HEK293 (cell line): ENCODE data around the gene PHACTR1.

Experiments
- BCL11A ChIP-seq: fragments of 450-650 bp; formaldehyde crosslinking; IDR thresholded peaks from 2 replicates; pipeline ENCODE4 v1.5.1; 2016; ENCODE audit warnings: low read depth, missing biosample characterization, missing genetic modification characterization
- EGR2 ChIP-seq: fragments of 450-650 bp; formaldehyde crosslinking; IDR thresholded peaks from 2 replicates; pipeline ENCODE4 v1.5.1; 2016; ENCODE audit warnings: low read depth, missing biosample characterization, missing genetic modification characterization
- KLF1 ChIP-seq: fragments of 450-650 bp; formaldehyde crosslinking; IDR thresholded peaks from 2 replicates; pipeline ENCODE4 v1.5.1; 2016; ENCODE audit warnings: missing biosample characterization, missing genetic modification characterization
- KLF16 ChIP-seq: fragments of 450-650 bp; formaldehyde crosslinking; IDR thresholded peaks from 2 replicates; pipeline ENCODE4 v1.5.1; 2017; ENCODE audit warnings: missing biosample characterization, missing genetic modification characterization
- OVOL3 ChIP-seq: fragments of 450-650 bp; formaldehyde crosslinking; IDR thresholded peaks from 2 replicates; pipeline ENCODE4 v1.5.1; 2016; ENCODE audit warnings: missing biosample characterization, missing genetic modification characterization
- SCRT2 ChIP-seq: fragments of 450-650 bp; formaldehyde crosslinking; IDR thresholded peaks from 2 replicates; pipeline ENCODE4 v1.5.1; 2016; ENCODE audit warnings: missing biosample characterization, missing genetic modification characterization
- ZFP69B ChIP-seq: fragments of 450-650 bp; formaldehyde crosslinking; IDR thresholded peaks from 2 replicates; pipeline ENCODE4 v1.5.1; 2016; ENCODE audit warnings: missing biosample characterization, missing genetic modification characterization
- ZNF112 ChIP-seq: fragments of 450-650 bp; formaldehyde crosslinking; IDR thresholded peaks from 2 replicates; pipeline ENCODE4 v1.5.0; 2017; ENCODE audit warnings: missing biosample characterization, missing genetic modification characterization
- ZNF133 ChIP-seq: fragments of 450-650 bp; formaldehyde crosslinking; IDR thresholded peaks from 2 replicates; pipeline ENCODE4 v1.5.1; 2016; ENCODE audit warnings: missing biosample characterization, missing genetic modification characterization
- ZNF169 ChIP-seq: fragments of 450-650 bp; formaldehyde crosslinking; IDR thresholded peaks from 2 replicates; pipeline ENCODE4 v1.5.1; 2016; ENCODE audit warnings: missing biosample characterization, missing genetic modification characterization
- ZNF302 ChIP-seq: fragments of 450-650 bp; formaldehyde crosslinking; IDR thresholded peaks from 2 replicates; pipeline ENCODE4 v1.5.1; 2016; ENCODE audit warnings: missing biosample characterization, missing genetic modification characterization, low read depth
- ZNF366 ChIP-seq: fragments of 450-650 bp; formaldehyde crosslinking; conservative IDR thresholded peaks from 2 replicates; pipeline ENCODE4 v1.5.1; 2016; ENCODE audit warnings: missing biosample characterization, missing genetic modification characterization
- ZNF416 ChIP-seq: fragments of 450-650 bp; formaldehyde crosslinking; IDR thresholded peaks from 2 replicates; pipeline ENCODE4 v1.5.1; 2016; ENCODE audit warnings: missing biosample characterization, missing genetic modification characterization
- ZNF48 ChIP-seq: fragments of 450-650 bp; formaldehyde crosslinking; IDR thresholded peaks from 2 replicates; pipeline ENCODE4 v1.5.1; 2016; ENCODE audit warnings: missing biosample characterization, missing genetic modification characterization
- ZNF501 ChIP-seq: fragments of 450-650 bp; formaldehyde crosslinking; IDR thresholded peaks from 2 replicates; pipeline ENCODE4 v1.5.1; 2016; ENCODE audit warnings: missing biosample characterization, missing genetic modification characterization
- ZNF555 ChIP-seq: fragments of 450-650 bp; formaldehyde crosslinking; conservative IDR thresholded peaks from 2 replicates; pipeline ENCODE4 v1.5.1; 2017; ENCODE audit warnings: missing biosample characterization, mild to moderate bottlenecking, missing genetic modification characterization, inconsistent platforms
- ZNF660 ChIP-seq: fragments of 450-650 bp; IDR thresholded peaks from 2 replicates; pipeline ENCODE4 v1.5.1; 2018; ENCODE audit warnings: missing biosample characterization, mild to moderate bottlenecking, missing genetic modification characterization
- TF ChIP-seq, protein P1 (sequence below): fragments of 450-650 bp; formaldehyde crosslinking; IDR thresholded peaks from 2 replicates; pipeline ENCODE4 v1.5.0; 2017; ENCODE audit warnings: missing biosample characterization, missing genetic modification characterization, borderline replicate concordance
- TF ChIP-seq, protein P2 (sequence below): fragments of 450-650 bp; formaldehyde crosslinking; IDR thresholded peaks from 2 replicates; pipeline ENCODE4 v1.5.1; 2016; ENCODE audit warnings: missing biosample characterization, missing genetic modification characterization
- TF ChIP-seq, protein P3 (sequence below): fragments of 450-650 bp; formaldehyde crosslinking; IDR thresholded peaks from 2 replicates; pipeline ENCODE4 v1.5.1; 2016; ENCODE audit warnings: missing biosample characterization, missing genetic modification characterization, borderline replicate concordance
- TF ChIP-seq, protein P4 (sequence below): fragments of 450-650 bp; formaldehyde crosslinking; IDR thresholded peaks from 2 replicates; pipeline ENCODE4 v1.5.1; 2017; ENCODE audit warnings: missing biosample characterization, missing genetic modification characterization
- TF ChIP-seq, protein P5 (sequence below): fragments of 450-650 bp; formaldehyde crosslinking; IDR thresholded peaks from 2 replicates; pipeline ENCODE4 v1.5.1; 2016; ENCODE audit warnings: missing biosample characterization, missing genetic modification characterization
- TF ChIP-seq, protein P6 (sequence below): fragments of 450-650 bp; formaldehyde crosslinking; optimal IDR thresholded peaks from 2 replicates; pipeline ENCODE3; 2016; ENCODE audit warnings: missing biosample characterization, mild to moderate bottlenecking, missing genetic modification characterization
- TF ChIP-seq, protein P7 (sequence below): fragments of 450-650 bp; formaldehyde crosslinking; IDR thresholded peaks from 2 replicates; pipeline ENCODE4 v1.5.1; 2016; ENCODE audit warnings: missing biosample characterization, missing genetic modification characterization

PHACTR1 gene

DNA sequence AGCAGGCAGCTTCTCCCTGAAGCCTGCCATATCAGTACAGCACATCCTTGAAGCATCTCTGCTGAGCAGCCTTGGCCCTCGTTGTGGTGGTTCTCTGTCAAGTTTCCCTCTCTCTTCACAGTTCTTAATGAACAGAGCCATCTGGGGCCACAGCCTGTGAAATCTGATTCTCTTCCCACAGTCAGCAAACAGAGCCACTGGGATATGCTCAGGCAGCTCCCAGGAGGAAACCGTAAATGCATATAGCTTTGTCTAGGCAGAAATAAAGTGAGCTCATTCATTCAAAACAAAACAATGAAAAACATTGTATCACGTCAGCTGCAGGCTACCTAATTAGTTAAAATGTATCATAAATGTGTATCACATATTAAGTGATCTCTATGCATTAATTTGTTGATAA lies 531.5 kb downstream of the PHACTR1 start (continued):
- TF ChIP-seq, protein P1, sequence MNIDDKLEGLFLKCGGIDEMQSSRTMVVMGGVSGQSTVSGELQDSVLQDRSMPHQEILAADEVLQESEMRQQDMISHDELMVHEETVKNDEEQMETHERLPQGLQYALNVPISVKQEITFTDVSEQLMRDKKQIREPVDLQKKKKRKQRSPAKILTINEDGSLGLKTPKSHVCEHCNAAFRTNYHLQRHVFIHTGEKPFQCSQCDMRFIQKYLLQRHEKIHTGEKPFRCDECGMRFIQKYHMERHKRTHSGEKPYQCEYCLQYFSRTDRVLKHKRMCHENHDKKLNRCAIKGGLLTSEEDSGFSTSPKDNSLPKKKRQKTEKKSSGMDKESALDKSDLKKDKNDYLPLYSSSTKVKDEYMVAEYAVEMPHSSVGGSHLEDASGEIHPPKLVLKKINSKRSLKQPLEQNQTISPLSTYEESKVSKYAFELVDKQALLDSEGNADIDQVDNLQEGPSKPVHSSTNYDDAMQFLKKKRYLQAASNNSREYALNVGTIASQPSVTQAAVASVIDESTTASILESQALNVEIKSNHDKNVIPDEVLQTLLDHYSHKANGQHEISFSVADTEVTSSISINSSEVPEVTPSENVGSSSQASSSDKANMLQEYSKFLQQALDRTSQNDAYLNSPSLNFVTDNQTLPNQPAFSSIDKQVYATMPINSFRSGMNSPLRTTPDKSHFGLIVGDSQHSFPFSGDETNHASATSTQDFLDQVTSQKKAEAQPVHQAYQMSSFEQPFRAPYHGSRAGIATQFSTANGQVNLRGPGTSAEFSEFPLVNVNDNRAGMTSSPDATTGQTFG (tag by site-specific recombination): no peak
- TF ChIP-seq ZNF169 (tag by site-specific recombination) (no peak), ZNF133 (tag by site-specific recombination) (no peak), OVOL3 (tag by site-specific recombination) (no peak), BCL11A (tag by site-specific recombination) (no peak), ZNF366 (tag by site-specific recombination) (peak; percentile 71), ZNF660 (tag by site-specific recombination) (peak; percentile 14; the same call in 1 of the 2 replicates), ZNF416 (tag by site-specific recombination) (no peak), ZNF501 (tag by site-specific recombination) (no peak), SCRT2 (tag by site-specific recombination) (no peak), EGR2 (no peak), ZFP69B (tag by site-specific recombination) (no peak), ZNF555 (tag by site-specific recombination) (no peak), ZNF48 (tag by site-specific recombination) (no peak), ZNF112 (tag by site-specific recombination) (no peak), ZNF302 (tag by site-specific recombination) (no peak), KLF1 (tag by site-specific recombination) (no peak), KLF16 (tag by site-specific recombination) (no peak)
- TF ChIP-seq, protein P2, sequence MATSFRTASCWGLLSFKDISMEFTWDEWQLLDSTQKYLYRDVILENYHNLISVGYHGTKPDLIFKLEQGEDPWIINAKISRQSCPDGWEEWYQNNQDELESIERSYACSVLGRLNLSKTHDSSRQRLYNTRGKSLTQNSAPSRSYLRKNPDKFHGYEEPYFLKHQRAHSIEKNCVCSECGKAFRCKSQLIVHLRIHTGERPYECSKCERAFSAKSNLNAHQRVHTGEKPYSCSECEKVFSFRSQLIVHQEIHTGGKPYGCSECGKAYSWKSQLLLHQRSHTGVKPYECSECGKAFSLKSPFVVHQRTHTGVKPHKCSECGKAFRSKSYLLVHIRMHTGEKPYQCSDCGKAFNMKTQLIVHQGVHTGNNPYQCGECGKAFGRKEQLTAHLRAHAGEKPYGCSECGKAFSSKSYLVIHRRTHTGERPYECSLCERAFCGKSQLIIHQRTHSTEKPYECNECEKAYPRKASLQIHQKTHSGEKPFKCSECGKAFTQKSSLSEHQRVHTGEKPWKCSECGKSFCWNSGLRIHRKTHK (tag by site-specific recombination): no peak
- TF ChIP-seq, protein P3, sequence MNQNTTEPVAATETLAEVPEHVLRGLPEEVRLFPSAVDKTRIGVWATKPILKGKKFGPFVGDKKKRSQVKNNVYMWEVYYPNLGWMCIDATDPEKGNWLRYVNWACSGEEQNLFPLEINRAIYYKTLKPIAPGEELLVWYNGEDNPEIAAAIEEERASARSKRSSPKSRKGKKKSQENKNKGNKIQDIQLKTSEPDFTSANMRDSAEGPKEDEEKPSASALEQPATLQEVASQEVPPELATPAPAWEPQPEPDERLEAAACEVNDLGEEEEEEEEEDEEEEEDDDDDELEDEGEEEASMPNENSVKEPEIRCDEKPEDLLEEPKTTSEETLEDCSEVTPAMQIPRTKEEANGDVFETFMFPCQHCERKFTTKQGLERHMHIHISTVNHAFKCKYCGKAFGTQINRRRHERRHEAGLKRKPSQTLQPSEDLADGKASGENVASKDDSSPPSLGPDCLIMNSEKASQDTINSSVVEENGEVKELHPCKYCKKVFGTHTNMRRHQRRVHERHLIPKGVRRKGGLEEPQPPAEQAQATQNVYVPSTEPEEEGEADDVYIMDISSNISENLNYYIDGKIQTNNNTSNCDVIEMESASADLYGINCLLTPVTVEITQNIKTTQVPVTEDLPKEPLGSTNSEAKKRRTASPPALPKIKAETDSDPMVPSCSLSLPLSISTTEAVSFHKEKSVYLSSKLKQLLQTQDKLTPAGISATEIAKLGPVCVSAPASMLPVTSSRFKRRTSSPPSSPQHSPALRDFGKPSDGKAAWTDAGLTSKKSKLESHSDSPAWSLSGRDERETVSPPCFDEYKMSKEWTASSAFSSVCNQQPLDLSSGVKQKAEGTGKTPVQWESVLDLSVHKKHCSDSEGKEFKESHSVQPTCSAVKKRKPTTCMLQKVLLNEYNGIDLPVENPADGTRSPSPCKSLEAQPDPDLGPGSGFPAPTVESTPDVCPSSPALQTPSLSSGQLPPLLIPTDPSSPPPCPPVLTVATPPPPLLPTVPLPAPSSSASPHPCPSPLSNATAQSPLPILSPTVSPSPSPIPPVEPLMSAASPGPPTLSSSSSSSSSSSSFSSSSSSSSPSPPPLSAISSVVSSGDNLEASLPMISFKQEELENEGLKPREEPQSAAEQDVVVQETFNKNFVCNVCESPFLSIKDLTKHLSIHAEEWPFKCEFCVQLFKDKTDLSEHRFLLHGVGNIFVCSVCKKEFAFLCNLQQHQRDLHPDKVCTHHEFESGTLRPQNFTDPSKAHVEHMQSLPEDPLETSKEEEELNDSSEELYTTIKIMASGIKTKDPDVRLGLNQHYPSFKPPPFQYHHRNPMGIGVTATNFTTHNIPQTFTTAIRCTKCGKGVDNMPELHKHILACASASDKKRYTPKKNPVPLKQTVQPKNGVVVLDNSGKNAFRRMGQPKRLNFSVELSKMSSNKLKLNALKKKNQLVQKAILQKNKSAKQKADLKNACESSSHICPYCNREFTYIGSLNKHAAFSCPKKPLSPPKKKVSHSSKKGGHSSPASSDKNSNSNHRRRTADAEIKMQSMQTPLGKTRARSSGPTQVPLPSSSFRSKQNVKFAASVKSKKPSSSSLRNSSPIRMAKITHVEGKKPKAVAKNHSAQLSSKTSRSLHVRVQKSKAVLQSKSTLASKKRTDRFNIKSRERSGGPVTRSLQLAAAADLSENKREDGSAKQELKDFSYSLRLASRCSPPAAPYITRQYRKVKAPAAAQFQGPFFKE (tag by site-specific recombination): no peak
- TF ChIP-seq, protein P4, sequence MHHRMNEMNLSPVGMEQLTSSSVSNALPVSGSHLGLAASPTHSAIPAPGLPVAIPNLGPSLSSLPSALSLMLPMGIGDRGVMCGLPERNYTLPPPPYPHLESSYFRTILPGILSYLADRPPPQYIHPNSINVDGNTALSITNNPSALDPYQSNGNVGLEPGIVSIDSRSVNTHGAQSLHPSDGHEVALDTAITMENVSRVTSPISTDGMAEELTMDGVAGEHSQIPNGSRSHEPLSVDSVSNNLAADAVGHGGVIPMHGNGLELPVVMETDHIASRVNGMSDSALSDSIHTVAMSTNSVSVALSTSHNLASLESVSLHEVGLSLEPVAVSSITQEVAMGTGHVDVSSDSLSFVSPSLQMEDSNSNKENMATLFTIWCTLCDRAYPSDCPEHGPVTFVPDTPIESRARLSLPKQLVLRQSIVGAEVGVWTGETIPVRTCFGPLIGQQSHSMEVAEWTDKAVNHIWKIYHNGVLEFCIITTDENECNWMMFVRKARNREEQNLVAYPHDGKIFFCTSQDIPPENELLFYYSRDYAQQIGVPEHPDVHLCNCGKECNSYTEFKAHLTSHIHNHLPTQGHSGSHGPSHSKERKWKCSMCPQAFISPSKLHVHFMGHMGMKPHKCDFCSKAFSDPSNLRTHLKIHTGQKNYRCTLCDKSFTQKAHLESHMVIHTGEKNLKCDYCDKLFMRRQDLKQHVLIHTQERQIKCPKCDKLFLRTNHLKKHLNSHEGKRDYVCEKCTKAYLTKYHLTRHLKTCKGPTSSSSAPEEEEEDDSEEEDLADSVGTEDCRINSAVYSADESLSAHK: no peak
- TF ChIP-seq, protein P5, sequence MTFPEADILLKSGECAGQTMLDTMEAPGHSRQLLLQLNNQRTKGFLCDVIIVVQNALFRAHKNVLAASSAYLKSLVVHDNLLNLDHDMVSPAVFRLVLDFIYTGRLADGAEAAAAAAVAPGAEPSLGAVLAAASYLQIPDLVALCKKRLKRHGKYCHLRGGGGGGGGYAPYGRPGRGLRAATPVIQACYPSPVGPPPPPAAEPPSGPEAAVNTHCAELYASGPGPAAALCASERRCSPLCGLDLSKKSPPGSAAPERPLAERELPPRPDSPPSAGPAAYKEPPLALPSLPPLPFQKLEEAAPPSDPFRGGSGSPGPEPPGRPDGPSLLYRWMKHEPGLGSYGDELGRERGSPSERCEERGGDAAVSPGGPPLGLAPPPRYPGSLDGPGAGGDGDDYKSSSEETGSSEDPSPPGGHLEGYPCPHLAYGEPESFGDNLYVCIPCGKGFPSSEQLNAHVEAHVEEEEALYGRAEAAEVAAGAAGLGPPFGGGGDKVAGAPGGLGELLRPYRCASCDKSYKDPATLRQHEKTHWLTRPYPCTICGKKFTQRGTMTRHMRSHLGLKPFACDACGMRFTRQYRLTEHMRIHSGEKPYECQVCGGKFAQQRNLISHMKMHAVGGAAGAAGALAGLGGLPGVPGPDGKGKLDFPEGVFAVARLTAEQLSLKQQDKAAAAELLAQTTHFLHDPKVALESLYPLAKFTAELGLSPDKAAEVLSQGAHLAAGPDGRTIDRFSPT (tag by site-specific recombination): no peak
- TF ChIP-seq, protein P6, sequence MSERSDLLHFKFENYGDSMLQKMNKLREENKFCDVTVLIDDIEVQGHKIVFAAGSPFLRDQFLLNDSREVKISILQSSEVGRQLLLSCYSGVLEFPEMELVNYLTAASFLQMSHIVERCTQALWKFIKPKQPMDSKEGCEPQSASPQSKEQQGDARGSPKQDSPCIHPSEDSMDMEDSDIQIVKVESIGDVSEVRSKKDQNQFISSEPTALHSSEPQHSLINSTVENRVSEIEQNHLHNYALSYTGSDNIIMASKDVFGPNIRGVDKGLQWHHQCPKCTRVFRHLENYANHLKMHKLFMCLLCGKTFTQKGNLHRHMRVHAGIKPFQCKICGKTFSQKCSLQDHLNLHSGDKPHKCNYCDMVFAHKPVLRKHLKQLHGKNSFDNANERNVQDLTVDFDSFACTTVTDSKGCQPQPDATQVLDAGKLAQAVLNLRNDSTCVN (tag by site-specific recombination): no peak
- TF ChIP-seq, protein P7, sequence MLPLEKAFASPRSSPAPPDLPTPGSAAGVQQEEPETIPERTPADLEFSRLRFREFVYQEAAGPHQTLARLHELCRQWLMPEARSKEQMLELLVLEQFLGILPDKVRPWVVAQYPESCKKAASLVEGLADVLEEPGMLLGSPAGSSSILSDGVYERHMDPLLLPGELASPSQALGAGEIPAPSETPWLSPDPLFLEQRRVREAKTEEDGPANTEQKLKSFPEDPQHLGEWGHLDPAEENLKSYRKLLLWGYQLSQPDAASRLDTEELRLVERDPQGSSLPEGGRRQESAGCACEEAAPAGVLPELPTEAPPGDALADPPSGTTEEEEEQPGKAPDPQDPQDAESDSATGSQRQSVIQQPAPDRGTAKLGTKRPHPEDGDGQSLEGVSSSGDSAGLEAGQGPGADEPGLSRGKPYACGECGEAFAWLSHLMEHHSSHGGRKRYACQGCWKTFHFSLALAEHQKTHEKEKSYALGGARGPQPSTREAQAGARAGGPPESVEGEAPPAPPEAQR (tag by site-specific recombination): no peak
